ENCODE data around the gene QKI.

The QKI gene

GRCh38 chr6:163389354-163389753, 25.2 kb upstream of the QKI start:
- no peak overlapping the region for H3K27ac ChIP-seq (ENCODE audit: insufficient read depth, low read length, poor library complexity, severe bottlenecking)
- no peaks in the 10 kb centered on the region for H3K9me3 ChIP-seq (ENCODE audit: control insufficient read depth, low read length)
- no peak for DNase-seq
- H3K36me3 ChIP-seq (ENCODE audit: control insufficient read depth, insufficient read depth, low read length) = no peaks in the 10 kb centered on the region
- no peak overlapping the region for H3K4me3 ChIP-seq (ENCODE audit: insufficient read depth, low read depth, low read length, poor library complexity, severe bottlenecking)
- H3K27me3 ChIP-seq (replicated peaks; ENCODE audit: control insufficient read depth, insufficient read depth, low read length, poor library complexity, severe bottlenecking) = no peaks in the 10 kb centered on the region
- H3K4me1 ChIP-seq (ENCODE audit: control insufficient read depth, insufficient read depth, low read length, poor library complexity, severe bottlenecking) = no peaks in the 10 kb centered on the region

DNA sequence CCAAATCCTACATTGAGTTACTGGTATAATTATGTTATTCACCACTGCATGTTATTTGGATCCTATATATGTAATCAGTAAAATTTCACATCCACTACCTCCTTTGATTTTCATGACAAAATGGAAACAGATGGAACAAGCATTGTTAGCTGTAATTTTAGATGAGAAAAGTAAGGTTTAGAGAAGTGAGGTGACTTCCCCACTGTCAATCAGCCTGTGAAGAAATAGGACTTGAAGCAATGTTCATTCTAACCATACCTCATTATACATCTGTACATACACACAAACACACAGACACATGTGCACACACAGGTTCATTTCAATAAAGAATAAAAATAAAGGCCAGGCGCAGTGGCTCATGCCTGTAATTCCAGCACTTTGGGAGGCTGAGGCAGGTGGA, 23.7 kb upstream of the QKI start:
- Histone ChIP-seq H3K36me3 (ENCODE audit: control insufficient read depth, insufficient read depth, low read length) (no peaks in the 10 kb centered on the region), H3K4me3 (ENCODE audit: insufficient read depth, low read depth, low read length, poor library complexity, severe bottlenecking) (no peak overlapping the region), H3K27me3 (replicated peaks; ENCODE audit: control insufficient read depth, insufficient read depth, low read length, poor library complexity, severe bottlenecking) (no peaks in the 10 kb centered on the region), H3K27ac (ENCODE audit: insufficient read depth, low read length, poor library complexity, severe bottlenecking) (no peak overlapping the region), H3K4me1 (ENCODE audit: control insufficient read depth, insufficient read depth, low read length, poor library complexity, severe bottlenecking) (no peaks in the 10 kb centered on the region), H3K9me3 (ENCODE audit: control insufficient read depth, low read length) (no peaks in the 10 kb centered on the region)
- no peak for DNase-seq

DNA sequence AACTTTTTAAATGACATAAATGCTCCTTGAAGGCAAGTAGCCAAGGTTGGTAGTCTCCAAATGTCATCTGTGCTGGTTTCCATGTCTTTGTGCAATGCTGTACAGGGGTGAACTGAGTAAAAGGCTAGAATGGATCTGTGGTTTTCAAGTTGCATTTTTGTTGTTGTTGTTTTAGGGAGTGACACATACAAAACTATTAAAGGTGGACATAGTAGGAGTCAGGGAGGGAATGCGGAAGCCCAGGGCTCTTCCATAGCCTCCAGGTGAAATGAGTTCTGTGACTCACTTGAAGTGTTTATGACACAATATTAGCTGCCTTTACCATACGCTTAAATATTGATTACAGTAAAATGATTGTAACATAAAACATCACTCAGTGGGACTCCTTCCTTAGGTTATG, 22.5 kb upstream of the QKI start:
- Histone ChIP-seq H3K27ac (ENCODE audit: insufficient read depth, low read length, poor library complexity, severe bottlenecking) (no peak overlapping the region), H3K4me1 (ENCODE audit: control insufficient read depth, insufficient read depth, low read length, poor library complexity, severe bottlenecking) (no peaks in the 10 kb centered on the region), H3K27me3 (replicated peaks; ENCODE audit: control insufficient read depth, insufficient read depth, low read length, poor library complexity, severe bottlenecking) (no peaks in the 10 kb centered on the region), H3K36me3 (ENCODE audit: control insufficient read depth, insufficient read depth, low read length) (no peaks in the 10 kb centered on the region), H3K4me3 (ENCODE audit: insufficient read depth, low read depth, low read length, poor library complexity, severe bottlenecking) (no peak overlapping the region), H3K9me3 (ENCODE audit: control insufficient read depth, low read length) (no peaks in the 10 kb centered on the region)
- no peak for DNase-seq

DNA sequence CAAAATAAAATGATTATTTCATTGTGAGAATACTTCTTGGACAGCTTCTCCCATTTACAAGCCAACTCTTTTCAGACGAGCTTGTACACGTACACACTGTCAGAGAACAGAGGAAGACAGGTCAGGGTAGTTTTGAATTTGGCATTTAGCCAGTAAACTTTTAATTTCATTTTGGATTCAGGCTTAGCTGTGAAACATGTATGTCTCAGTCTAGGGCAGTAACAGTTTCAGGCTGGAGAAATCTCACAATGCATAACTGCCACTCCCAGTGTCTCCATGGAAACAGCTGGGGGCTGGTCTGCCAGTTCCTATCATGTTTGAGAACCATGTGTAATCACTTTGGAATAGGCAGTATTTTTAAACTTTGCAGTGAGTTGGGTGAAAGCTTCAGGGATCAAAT, 22.0 kb upstream of the QKI start:
- Histone ChIP-seq H3K36me3 (ENCODE audit: control insufficient read depth, insufficient read depth, low read length) (no peaks in the 10 kb centered on the region), H3K27me3 (replicated peaks; ENCODE audit: control insufficient read depth, insufficient read depth, low read length, poor library complexity, severe bottlenecking) (no peaks in the 10 kb centered on the region), H3K9me3 (ENCODE audit: control insufficient read depth, low read length) (no peaks in the 10 kb centered on the region), H3K27ac (ENCODE audit: insufficient read depth, low read length, poor library complexity, severe bottlenecking) (no peak overlapping the region), H3K4me3 (ENCODE audit: insufficient read depth, low read depth, low read length, poor library complexity, severe bottlenecking) (no peak overlapping the region), H3K4me1 (ENCODE audit: control insufficient read depth, insufficient read depth, low read length, poor library complexity, severe bottlenecking) (no peaks in the 10 kb centered on the region)
- DNase-seq = no peak

GRCh38 chr6:163393923-163394322, 20.6 kb upstream of the QKI start:
- H3K27ac ChIP-seq (ENCODE audit: insufficient read depth, low read length, poor library complexity, severe bottlenecking) = no peak overlapping the region
- no peaks in the 10 kb centered on the region for H3K9me3 ChIP-seq (ENCODE audit: control insufficient read depth, low read length)
- no peaks in the 10 kb centered on the region for H3K4me1 ChIP-seq (ENCODE audit: control insufficient read depth, insufficient read depth, low read length, poor library complexity, severe bottlenecking)
- no peaks in the 10 kb centered on the region for H3K36me3 ChIP-seq (ENCODE audit: control insufficient read depth, insufficient read depth, low read length)
- no peak for DNase-seq
- no peak overlapping the region for H3K4me3 ChIP-seq (ENCODE audit: insufficient read depth, low read depth, low read length, poor library complexity, severe bottlenecking)
- no peaks in the 10 kb centered on the region for H3K27me3 ChIP-seq (replicated peaks; ENCODE audit: control insufficient read depth, insufficient read depth, low read length, poor library complexity, severe bottlenecking)

- H3K36me3 ChIP-seq (ENCODE audit: control insufficient read depth, insufficient read depth, low read length) = no peaks in the 10 kb centered on the region
- no peaks in the 10 kb centered on the region for H3K9me3 ChIP-seq (ENCODE audit: control insufficient read depth, low read length)
- H3K4me3 ChIP-seq (ENCODE audit: insufficient read depth, low read depth, low read length, poor library complexity, severe bottlenecking) = no peak overlapping the region
- no peaks in the 10 kb centered on the region for H3K27me3 ChIP-seq (replicated peaks; ENCODE audit: control insufficient read depth, insufficient read depth, low read length, poor library complexity, severe bottlenecking)
- H3K27ac ChIP-seq (ENCODE audit: insufficient read depth, low read length, poor library complexity, severe bottlenecking) = no peak overlapping the region
- H3K4me1 ChIP-seq (ENCODE audit: control insufficient read depth, insufficient read depth, low read length, poor library complexity, severe bottlenecking) = no peaks in the 10 kb centered on the region
- DNase-seq = no peak
Measured at GRCh38 chr6:163394659-163395058, 19.9 kb upstream of the QKI start.

- DNase-seq = no peak
- no peaks in the 10 kb centered on the region for H3K36me3 ChIP-seq (ENCODE audit: control insufficient read depth, insufficient read depth, low read length)
- no peaks in the 10 kb centered on the region for H3K9me3 ChIP-seq (ENCODE audit: control insufficient read depth, low read length)
- no peaks in the 10 kb centered on the region for H3K27me3 ChIP-seq (replicated peaks; ENCODE audit: control insufficient read depth, insufficient read depth, low read length, poor library complexity, severe bottlenecking)
- H3K4me1 ChIP-seq (ENCODE audit: control insufficient read depth, insufficient read depth, low read length, poor library complexity, severe bottlenecking) = no peaks in the 10 kb centered on the region
- H3K27ac ChIP-seq (ENCODE audit: insufficient read depth, low read length, poor library complexity, severe bottlenecking) = no peak overlapping the region
- no peak overlapping the region for H3K4me3 ChIP-seq (ENCODE audit: insufficient read depth, low read depth, low read length, poor library complexity, severe bottlenecking)
Measured at GRCh38 chr6:163395122-163395830, 19.2 kb upstream of the QKI start.

GRCh38 chr6:163395831-163396185, 18.7 kb upstream of the QKI start:
- no peak for DNase-seq
- Histone ChIP-seq H3K4me3 (ENCODE audit: insufficient read depth, low read depth, low read length, poor library complexity, severe bottlenecking) (no peak overlapping the region), H3K4me1 (ENCODE audit: control insufficient read depth, insufficient read depth, low read length, poor library complexity, severe bottlenecking) (no peaks in the 10 kb centered on the region), H3K27ac (ENCODE audit: insufficient read depth, low read length, poor library complexity, severe bottlenecking) (no peak overlapping the region), H3K9me3 (ENCODE audit: control insufficient read depth, low read length) (no peaks in the 10 kb centered on the region), H3K36me3 (ENCODE audit: control insufficient read depth, insufficient read depth, low read length) (no peaks in the 10 kb centered on the region), H3K27me3 (replicated peaks; ENCODE audit: control insufficient read depth, insufficient read depth, low read length, poor library complexity, severe bottlenecking) (no peaks in the 10 kb centered on the region)

GRCh38 chr6:163397326-163397725, 17.2 kb upstream of the QKI start:
- Histone ChIP-seq H3K4me1 (ENCODE audit: control insufficient read depth, insufficient read depth, low read length, poor library complexity, severe bottlenecking) (no peaks in the 10 kb centered on the region), H3K4me3 (ENCODE audit: insufficient read depth, low read depth, low read length, poor library complexity, severe bottlenecking) (no peak overlapping the region), H3K9me3 (ENCODE audit: control insufficient read depth, low read length) (no peaks in the 10 kb centered on the region), H3K27ac (ENCODE audit: insufficient read depth, low read length, poor library complexity, severe bottlenecking) (no peak overlapping the region), H3K27me3 (replicated peaks; ENCODE audit: control insufficient read depth, insufficient read depth, low read length, poor library complexity, severe bottlenecking) (no peaks in the 10 kb centered on the region), H3K36me3 (ENCODE audit: control insufficient read depth, insufficient read depth, low read length) (no peaks in the 10 kb centered on the region)
- DNase-seq = no peak

GRCh38 chr6:163398115-163398514, 16.4 kb upstream of the QKI start:
- H3K9me3 ChIP-seq (ENCODE audit: control insufficient read depth, low read length) = no peaks in the 10 kb centered on the region
- H3K27ac ChIP-seq (ENCODE audit: insufficient read depth, low read length, poor library complexity, severe bottlenecking) = no peak overlapping the region
- H3K4me1 ChIP-seq (ENCODE audit: control insufficient read depth, insufficient read depth, low read length, poor library complexity, severe bottlenecking) = no peaks in the 10 kb centered on the region
- H3K36me3 ChIP-seq (ENCODE audit: control insufficient read depth, insufficient read depth, low read length) = no peaks in the 10 kb centered on the region
- no peak overlapping the region for H3K4me3 ChIP-seq (ENCODE audit: insufficient read depth, low read depth, low read length, poor library complexity, severe bottlenecking)
- no peaks in the 10 kb centered on the region for H3K27me3 ChIP-seq (replicated peaks; ENCODE audit: control insufficient read depth, insufficient read depth, low read length, poor library complexity, severe bottlenecking)
- no peak for DNase-seq
